ENCODE measurements around the gene DYRK1A.

DYRK1A gene

GRCh38 chr21:37452227-37452626 lies 85.7 kb downstream of the DYRK1A start:
- H3K27ac ChIP-seq = no peak overlapping the region
- TF ChIP-seq CTCF (conservative IDR thresholded peaks at IDR 0.05) = no peak

- H3K27ac ChIP-seq = no peak overlapping the region
- TF ChIP-seq CTCF (conservative IDR thresholded peaks at IDR 0.05) = no peak
Observed at GRCh38 chr21:37453350-37453749, 86.8 kb downstream of the DYRK1A start.

GRCh38 chr21:37454869-37455503 lies 88.4 kb downstream of the DYRK1A start:
- no peak overlapping the region for H3K27ac ChIP-seq
- no peak for TF ChIP-seq CTCF (conservative IDR thresholded peaks at IDR 0.05)

- no peak for TF ChIP-seq CTCF (conservative IDR thresholded peaks at IDR 0.05)
- H3K27ac ChIP-seq = no peak overlapping the region
Observed at GRCh38 chr21:37455504-37455911, 88.9 kb downstream of the DYRK1A start.

- H3K27ac ChIP-seq = peak overlapping the region; percentile 66
- TF ChIP-seq CTCF (conservative IDR thresholded peaks at IDR 0.05) = no peak
Observed at GRCh38 chr21:37458669-37459276, 92.2 kb downstream of the DYRK1A start.

GRCh38 chr21:37459575-37459974 lies 93.0 kb downstream of the DYRK1A start:
- H3K27ac ChIP-seq = peak overlapping the region; percentile 66

GRCh38 chr21:37460196-37460595 lies 93.6 kb downstream of the DYRK1A start:
- peak overlapping the region; percentile 66; the same call in 1 of the 2 replicates for H3K27ac ChIP-seq

More at GRCh38 chr21:37459575-37459974, 93.0 kb downstream of the DYRK1A start:
- no peak for TF ChIP-seq CTCF (conservative IDR thresholded peaks at IDR 0.05)

More at GRCh38 chr21:37460196-37460595, 93.6 kb downstream of the DYRK1A start:
- peak; percentile 48 for TF ChIP-seq CTCF (conservative IDR thresholded peaks at IDR 0.05)

Measured in VCaP (cell line).